Activated B cell treated with CpG ODN at 0.5 μM for 24 hours (primary cell): ENCODE data around the gene ADRA1B. TPM values are rescaled to one million over a fixed set of nuclear protein-coding genes. Genes with fewer than 3 reads are reported as not detected.

ENCODE experiments used
- ATAC-seq: fragments of 200-7000 bp; cut with Tn5 transposase; one replicate; pipeline ENCODE4 v1.10.0; 2021; ENCODE audit warnings: low read depth, mild to moderate bottlenecking, moderate library complexity
- CTCF ChIA-PET: fragments of 350-600 bp; sonication (Branson Sonifier 250); formaldehyde crosslinking; loops from one replicate; lab custom pipeline; 2021; ENCODE audit warnings: antibody characterized with exemption; lab: Charles Lee
- POLR2A ChIA-PET: fragments of 350-600 bp; sonication (Branson Sonifier 250); formaldehyde crosslinking; loops from one replicate; lab custom pipeline; 2021; ENCODE audit warnings: antibody characterized with exemption; lab: Charles Lee
- DNase-seq: peaks from one replicate; pipeline ENCODE4 v3.0.0; 2022
- H3K27ac Mint-ChIP-seq: one replicate; pipeline ENCODE4 v1.8.0; 2020; ENCODE audit warnings: mixed read lengths
- H3K27me3 Mint-ChIP-seq: one replicate; pipeline ENCODE4 v1.8.0; 2021; ENCODE audit warnings: mixed read lengths
- H3K36me3 Mint-ChIP-seq: one replicate; pipeline ENCODE4 v1.8.0; 2021; ENCODE audit warnings: low read depth, mixed read lengths
- H3K4me1 Mint-ChIP-seq: one replicate; pipeline ENCODE4 v1.8.0; 2021; ENCODE audit warnings: mixed read lengths
- H3K4me3 Mint-ChIP-seq: one replicate; pipeline ENCODE4 v1.8.0; 2020; ENCODE audit warnings: mild to moderate bottlenecking, mixed read lengths
- H3K9me3 Mint-ChIP-seq: one replicate; pipeline ENCODE4 v1.8.0; 2020; ENCODE audit warnings: mixed read lengths
- intact Hi-C: fragments of 100-400 bp; cut with micrococcal nuclease; formaldehyde crosslinking; loops from one replicate; pipeline ENCODE4 v1.15.1; 2024
- total RNA-seq: library from RNA; stranded (reverse); gene quantifications from 2 replicates; pipeline ENCODE4 v1.2.3, GENCODE V29; 2022
- TF ChIP-seq, protein P1 (sequence below): fragments of 200-600 bp; IDR thresholded peaks from one replicate; pipeline ENCODE4 v1.8.0; 2022; ENCODE audit warnings: antibody characterized with exemption, mild to moderate bottlenecking

Gene ADRA1B
- total RNA-seq, 1 donor from 2014 or later = 0.53 TPM

DNA sequence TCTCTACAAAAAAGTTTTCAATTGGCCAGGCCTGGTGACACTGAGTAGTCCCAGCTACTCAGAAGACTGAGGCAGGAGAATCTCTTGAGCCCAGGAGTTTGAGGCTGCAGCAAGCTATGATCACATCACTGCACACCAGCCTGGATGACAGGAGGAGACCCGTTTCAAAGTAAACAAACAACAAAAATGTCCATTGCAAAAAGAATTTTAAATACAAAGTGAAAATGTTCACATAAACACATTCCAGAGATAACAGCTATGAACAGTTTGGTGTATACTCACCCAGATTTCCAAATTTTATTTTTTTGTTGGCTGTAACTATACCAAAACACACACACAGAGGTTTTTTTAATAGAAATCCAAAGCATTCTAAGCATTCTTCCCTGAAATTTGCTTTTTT, 39.8 kb downstream of the ADRA1B start:
- CTCF ChIA-PET = no interaction called here
- H3K4me1 Mint-ChIP-seq = no peaks in the 10 kb centered on the region

GRCh38 chr5:159961176-159962160, 45.2 kb downstream of the ADRA1B start:
- Mint-ChIP-seq H3K9me3 (no peaks in the 10 kb centered on the region), H3K27me3 (peaks cover 20% of the 10 kb centered on the region), H3K4me1 (no peaks in the 10 kb centered on the region), H3K4me3 (no peak overlapping the region), H3K27ac (no peak overlapping the region), H3K36me3 (no peaks in the 10 kb centered on the region)
- ATAC-seq (no peak), DNase-seq (no peak)
- POLR2A ChIA-PET = no interaction called here
- TF ChIP-seq, protein P1, sequence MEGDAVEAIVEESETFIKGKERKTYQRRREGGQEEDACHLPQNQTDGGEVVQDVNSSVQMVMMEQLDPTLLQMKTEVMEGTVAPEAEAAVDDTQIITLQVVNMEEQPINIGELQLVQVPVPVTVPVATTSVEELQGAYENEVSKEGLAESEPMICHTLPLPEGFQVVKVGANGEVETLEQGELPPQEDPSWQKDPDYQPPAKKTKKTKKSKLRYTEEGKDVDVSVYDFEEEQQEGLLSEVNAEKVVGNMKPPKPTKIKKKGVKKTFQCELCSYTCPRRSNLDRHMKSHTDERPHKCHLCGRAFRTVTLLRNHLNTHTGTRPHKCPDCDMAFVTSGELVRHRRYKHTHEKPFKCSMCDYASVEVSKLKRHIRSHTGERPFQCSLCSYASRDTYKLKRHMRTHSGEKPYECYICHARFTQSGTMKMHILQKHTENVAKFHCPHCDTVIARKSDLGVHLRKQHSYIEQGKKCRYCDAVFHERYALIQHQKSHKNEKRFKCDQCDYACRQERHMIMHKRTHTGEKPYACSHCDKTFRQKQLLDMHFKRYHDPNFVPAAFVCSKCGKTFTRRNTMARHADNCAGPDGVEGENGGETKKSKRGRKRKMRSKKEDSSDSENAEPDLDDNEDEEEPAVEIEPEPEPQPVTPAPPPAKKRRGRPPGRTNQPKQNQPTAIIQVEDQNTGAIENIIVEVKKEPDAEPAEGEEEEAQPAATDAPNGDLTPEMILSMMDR = no peak
- CTCF ChIA-PET = no interaction called here
- intact Hi-C loops = no loop called here

More for the DNA sequence above, 39.8 kb downstream of the ADRA1B start:
- H3K27ac Mint-ChIP-seq = no peak overlapping the region
- H3K4me3 Mint-ChIP-seq = no peak overlapping the region
- H3K36me3 Mint-ChIP-seq = no peaks in the 10 kb centered on the region
- TF ChIP-seq, protein P1 = no peak
- POLR2A ChIA-PET = no interaction called here
- H3K9me3 Mint-ChIP-seq = no peaks in the 10 kb centered on the region
- peaks cover 12% of the 10 kb centered on the region for H3K27me3 Mint-ChIP-seq
- no peak for ATAC-seq
- no peak for DNase-seq
- intact Hi-C loops = no loop called here

DNA sequence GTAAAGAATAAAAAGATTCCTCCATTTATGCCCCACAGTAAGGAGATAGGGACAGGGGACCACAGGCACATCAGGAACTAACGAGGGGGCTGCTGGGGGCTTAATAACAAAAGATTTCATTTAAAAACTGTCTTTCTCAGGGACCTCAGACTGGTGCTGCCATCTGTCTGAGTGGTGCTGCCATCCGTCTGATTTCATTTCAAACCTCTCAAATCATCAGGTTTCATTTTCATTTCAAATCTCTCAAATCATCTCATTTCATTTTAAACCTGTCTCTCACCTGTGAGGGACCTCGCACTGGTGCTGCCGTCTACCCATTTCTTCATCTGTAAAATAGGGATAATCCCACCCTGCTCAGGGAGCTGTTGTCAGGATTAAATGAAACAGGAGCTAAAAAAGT, 45.9 kb downstream of the ADRA1B start:
- ChIA-PET POLR2A (interaction anchor here (0.7 to 1.2 kb wide), 2 partner anchors 396 to 676 kb away, joined by 5 read pairs; no protein-coding TSS in a partner anchor), CTCF (no interaction called here)
- no peak overlapping the region for H3K4me3 Mint-ChIP-seq
- no peaks in the 10 kb centered on the region for H3K4me1 Mint-ChIP-seq
- H3K36me3 Mint-ChIP-seq = no peaks in the 10 kb centered on the region
- peaks cover 25% of the 10 kb centered on the region for H3K27me3 Mint-ChIP-seq
- ATAC-seq = no peak
- no peaks in the 10 kb centered on the region for H3K9me3 Mint-ChIP-seq
- intact Hi-C loops = no loop called here
- DNase-seq = no peak
- peak overlapping the region; percentile 42 for H3K27ac Mint-ChIP-seq
- TF ChIP-seq, protein P1 = no peak

GRCh38 chr5:159963935-159964334, 47.7 kb downstream of the ADRA1B start:
- TF ChIP-seq, protein P1 = no peak
- intact Hi-C loops = no loop called here

More at GRCh38 chr5:159963935-159964334, 47.7 kb downstream of the ADRA1B start:
- Mint-ChIP-seq H3K9me3 (no peaks in the 10 kb centered on the region), H3K27me3 (peaks cover 40% of the 10 kb centered on the region), H3K4me1 (no peaks in the 10 kb centered on the region), H3K36me3 (no peaks in the 10 kb centered on the region), H3K27ac (no peak overlapping the region), H3K4me3 (no peak overlapping the region)
- ChIA-PET CTCF (interaction anchor here (0.9 to 2.4 kb wide), 3 partner anchors 520 to 677 kb away, joined by 3 to 10 read pairs (median 3); no protein-coding TSS in a partner anchor), POLR2A (no interaction called here)
- no peak for DNase-seq
- no peak for ATAC-seq
